DOHH2 (cell line): ENCODE data around the gene LMAN1.

ENCODE experiments used
- H3F3A ChIP-seq: fragments of 200-600 bp; sonication (generic), shearing (Covaris generic); 2 replicates; pipeline ENCODE4 v1.6.0; 2016; ENCODE audit warnings: antibody characterized with exemption, mild to moderate bottlenecking; ENCODE audit not compliant: control insufficient read depth, insufficient read depth
- H3K27ac ChIP-seq: fragments of 200-600 bp; sonication (generic); 2 replicates; pipeline ENCODE4 v1.5.1; 2014; ENCODE audit warnings: low read depth, mild to moderate bottlenecking, low read length, moderate library complexity
- H3K27me3 ChIP-seq: fragments of 200-600 bp; sonication (generic); 2 replicates; pipeline ENCODE4 v1.6.1; 2014; ENCODE audit warnings: mild to moderate bottlenecking, low read length, mixed read lengths; ENCODE audit not compliant: control insufficient read depth
- H3K36me3 ChIP-seq: fragments of 200-600 bp; sonication (generic); 2 replicates; pipeline ENCODE4 v1.6.1; 2014; ENCODE audit warnings: mild to moderate bottlenecking, low read length, moderate library complexity, mixed read lengths; ENCODE audit not compliant: control insufficient read depth
- H3K4me1 ChIP-seq: fragments of 200-600 bp; sonication (generic); 2 replicates; pipeline ENCODE4 v1.6.1; 2014; ENCODE audit warnings: mild to moderate bottlenecking, low read length, mixed read lengths; ENCODE audit not compliant: control insufficient read depth
- H3K4me2 ChIP-seq: fragments of 200-600 bp; sonication (generic); 2 replicates; pipeline ENCODE4 v1.6.0; 2014; ENCODE audit warnings: mild to moderate bottlenecking, low read length, moderate library complexity
- H3K4me3 ChIP-seq: fragments of 200-600 bp; sonication (generic); 2 replicates; pipeline ENCODE4 v1.5.1; 2014; ENCODE audit warnings: mild to moderate bottlenecking, low read length, mixed read lengths
- H3K79me2 ChIP-seq: fragments of 200-600 bp; sonication (generic); 2 replicates; pipeline ENCODE4 v1.6.1; 2014; ENCODE audit warnings: mild to moderate bottlenecking, low read length, mixed read lengths; ENCODE audit not compliant: control insufficient read depth
- H3K9me2 ChIP-seq: fragments of 200-600 bp; sonication (generic); replicated peaks from 2 replicates; pipeline ENCODE4 v1.6.1; 2014; ENCODE audit warnings: mild to moderate bottlenecking, low read length, mixed read lengths; ENCODE audit not compliant: control insufficient read depth
- H3K9me3 ChIP-seq: fragments of 200-600 bp; sonication (generic); 2 replicates; pipeline ENCODE4 v1.6.1; 2014; ENCODE audit warnings: antibody characterized with exemption, low read length, mixed read lengths; ENCODE audit not compliant: control insufficient read depth, insufficient read depth
- H4K20me1 ChIP-seq: fragments of 200-600 bp; sonication (generic); 2 replicates; pipeline ENCODE4 v1.6.0; 2014; ENCODE audit warnings: low read depth, mild to moderate bottlenecking, antibody characterized with exemption, low read length, moderate library complexity; ENCODE audit not compliant: control insufficient read depth, insufficient read depth
- EZH2phosphoT487 ChIP-seq: fragments of 200-600 bp; sonication (generic); IDR thresholded peaks from 2 replicates; pipeline ENCODE4 v1.6.1; 2017; ENCODE audit warnings: borderline replicate concordance, mild to moderate bottlenecking, antibody characterized with exemption, low read length, moderate library complexity, mixed read lengths
- TF ChIP-seq, protein P1 (sequence below): fragments of 200-600 bp; sonication (generic); IDR thresholded peaks from one replicate; pipeline ENCODE4 v1.5.1; 2014; ENCODE audit warnings: antibody characterized with exemption, mild to moderate bottlenecking, low read depth, low read length; ENCODE audit not compliant: poor library complexity, severe bottlenecking

Gene LMAN1

DNA sequence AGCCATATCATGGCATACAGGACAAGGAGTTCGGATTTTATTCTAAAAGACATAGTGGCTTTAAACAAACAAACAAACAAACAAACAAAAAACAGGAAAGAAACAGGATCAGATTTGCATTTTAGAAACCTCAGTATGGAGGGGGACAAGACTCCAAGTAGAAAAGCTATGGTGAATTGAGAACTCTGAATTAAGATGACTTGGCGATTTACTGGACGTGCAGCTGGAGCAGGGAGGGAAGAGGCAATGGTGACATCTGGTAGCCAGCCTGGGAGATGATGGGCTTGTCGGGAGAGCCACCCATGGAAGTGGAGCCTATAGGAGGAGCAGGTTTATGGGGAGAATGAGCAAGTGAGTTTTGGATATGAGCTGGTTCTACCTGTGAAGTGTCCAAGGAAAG is 53.8 kb downstream of the LMAN1 start:
- Histone ChIP-seq H3K27me3 (peaks cover 38% of the 10 kb centered on the region), H3K9me2 (no peaks in the 10 kb centered on the region), H3K36me3 (no peaks in the 10 kb centered on the region), H3K4me1 (no peaks in the 10 kb centered on the region), H3K27ac (no peak overlapping the region), H3K4me2 (no peak overlapping the region), H3K9me3 (no peaks in the 10 kb centered on the region), H3K4me3 (no peak overlapping the region), H3F3A (no peaks in the 10 kb centered on the region), H4K20me1 (no peaks in the 10 kb centered on the region), H3K79me2 (no peaks in the 10 kb centered on the region)
- TF ChIP-seq EZH2phosphoT487: no peak
- TF ChIP-seq, protein P1, sequence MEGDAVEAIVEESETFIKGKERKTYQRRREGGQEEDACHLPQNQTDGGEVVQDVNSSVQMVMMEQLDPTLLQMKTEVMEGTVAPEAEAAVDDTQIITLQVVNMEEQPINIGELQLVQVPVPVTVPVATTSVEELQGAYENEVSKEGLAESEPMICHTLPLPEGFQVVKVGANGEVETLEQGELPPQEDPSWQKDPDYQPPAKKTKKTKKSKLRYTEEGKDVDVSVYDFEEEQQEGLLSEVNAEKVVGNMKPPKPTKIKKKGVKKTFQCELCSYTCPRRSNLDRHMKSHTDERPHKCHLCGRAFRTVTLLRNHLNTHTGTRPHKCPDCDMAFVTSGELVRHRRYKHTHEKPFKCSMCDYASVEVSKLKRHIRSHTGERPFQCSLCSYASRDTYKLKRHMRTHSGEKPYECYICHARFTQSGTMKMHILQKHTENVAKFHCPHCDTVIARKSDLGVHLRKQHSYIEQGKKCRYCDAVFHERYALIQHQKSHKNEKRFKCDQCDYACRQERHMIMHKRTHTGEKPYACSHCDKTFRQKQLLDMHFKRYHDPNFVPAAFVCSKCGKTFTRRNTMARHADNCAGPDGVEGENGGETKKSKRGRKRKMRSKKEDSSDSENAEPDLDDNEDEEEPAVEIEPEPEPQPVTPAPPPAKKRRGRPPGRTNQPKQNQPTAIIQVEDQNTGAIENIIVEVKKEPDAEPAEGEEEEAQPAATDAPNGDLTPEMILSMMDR: no peak

DNA sequence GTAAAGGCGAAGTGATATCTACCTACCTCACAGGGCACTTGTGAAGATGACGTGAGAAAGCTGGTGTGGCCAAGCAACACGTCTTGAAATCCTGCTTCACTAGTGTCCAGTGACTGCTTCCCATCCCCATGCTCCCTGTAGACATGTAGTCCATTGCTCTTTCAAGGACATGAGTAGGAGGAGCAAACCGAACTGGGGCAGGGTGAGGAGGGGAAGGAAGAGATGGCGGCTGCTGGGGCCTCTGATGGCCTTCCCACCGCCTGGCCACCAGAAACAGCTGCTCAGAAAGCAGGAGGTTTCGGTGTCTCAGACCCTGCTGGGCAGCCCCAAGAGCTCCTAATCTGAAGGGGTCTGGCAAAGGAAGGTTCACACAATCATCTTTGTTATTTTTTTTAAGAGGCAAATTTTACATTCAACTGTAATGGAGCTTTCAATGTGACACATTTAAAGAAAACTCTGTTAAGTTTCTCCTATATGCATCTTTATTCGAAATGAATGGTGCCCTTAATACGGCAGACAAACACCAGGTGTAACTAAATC is 55.3 kb downstream of the LMAN1 start:
- no peaks in the 10 kb centered on the region for H3K9me3 ChIP-seq

DNA sequence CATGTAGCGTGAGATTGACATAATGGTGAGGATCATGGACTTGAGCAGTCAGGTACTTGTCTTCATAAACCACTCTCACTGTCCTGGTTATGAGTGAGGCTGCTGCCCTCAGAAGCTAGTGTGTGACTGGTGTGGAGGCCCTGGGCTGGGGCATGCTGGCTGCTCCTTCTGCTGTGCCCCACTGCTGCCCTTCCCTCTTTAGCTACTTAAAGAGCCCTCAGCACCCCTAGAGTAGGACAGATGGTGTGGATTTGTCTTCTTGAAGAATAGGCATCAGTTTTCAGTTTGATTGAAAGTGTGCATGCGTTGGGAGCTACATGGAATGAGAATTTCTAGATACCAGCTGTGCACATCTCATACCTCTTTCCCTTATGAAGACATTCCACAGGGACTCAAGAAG is 56.1 kb downstream of the LMAN1 start:
- Histone ChIP-seq H3K4me2 (no peak overlapping the region), H3K4me3 (no peak overlapping the region), H3K36me3 (no peaks in the 10 kb centered on the region), H3K9me3 (no peaks in the 10 kb centered on the region), H3K4me1 (no peaks in the 10 kb centered on the region), H3K9me2 (no peaks in the 10 kb centered on the region), H3F3A (no peaks in the 10 kb centered on the region), H3K27ac (no peak overlapping the region), H3K79me2 (no peaks in the 10 kb centered on the region), H4K20me1 (no peaks in the 10 kb centered on the region), H3K27me3 (peaks cover 31% of the 10 kb centered on the region)
- TF ChIP-seq EZH2phosphoT487: no peak
- TF ChIP-seq, protein P1: no peak

More for the DNA sequence above, 55.3 kb downstream of the LMAN1 start:
- Histone ChIP-seq H3K9me2 (no peaks in the 10 kb centered on the region), H3K36me3 (no peaks in the 10 kb centered on the region), H3K79me2 (no peaks in the 10 kb centered on the region), H3K4me2 (no peak overlapping the region), H3K27ac (no peak overlapping the region), H3F3A (no peaks in the 10 kb centered on the region), H4K20me1 (no peaks in the 10 kb centered on the region), H3K4me3 (no peak overlapping the region), H3K27me3 (peaks cover 33% of the 10 kb centered on the region), H3K4me1 (no peaks in the 10 kb centered on the region)
- TF ChIP-seq, protein P1: no peak
- no peak for TF ChIP-seq EZH2phosphoT487
